Stimulated activated CD8-positive, alpha-beta memory T cell treated with anti-CD3 and anti-CD28 coated beads, Interleukin-7, amount 100 ng/mL, for 24 hours (primary cell): Measurements from ENCODE around the gene OPCML.

ENCODE experiments used
- DNase-seq: peaks from one replicate; pipeline ENCODE4 v3.0.0-alpha.2; 2020; ENCODE audit warnings: low read depth

Gene OPCML

DNA sequence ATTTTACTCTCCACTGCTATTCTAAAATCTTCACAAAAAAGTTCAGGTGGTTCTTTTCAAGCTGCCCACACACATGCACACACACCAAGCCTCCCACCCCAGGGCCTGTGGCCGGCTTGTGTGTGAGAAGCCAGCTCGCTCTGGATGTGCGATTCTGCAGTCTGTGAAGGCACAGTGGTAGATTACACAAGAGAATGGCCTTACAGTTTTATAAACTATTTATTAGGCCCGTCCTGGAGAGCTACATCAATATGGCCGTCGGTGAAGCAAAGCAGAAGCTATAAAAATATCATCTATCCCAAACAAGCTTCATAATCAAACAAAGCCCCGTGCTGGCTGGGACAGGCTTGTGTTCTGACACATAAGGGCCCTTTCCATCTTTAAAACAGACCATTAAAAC lies 240.5 kb downstream of the OPCML start:
- no peak for DNase-seq

GRCh38 chr11:133285359-133285758 lies 246.9 kb downstream of the OPCML start:
- DNase-seq, result no peak

DNA sequence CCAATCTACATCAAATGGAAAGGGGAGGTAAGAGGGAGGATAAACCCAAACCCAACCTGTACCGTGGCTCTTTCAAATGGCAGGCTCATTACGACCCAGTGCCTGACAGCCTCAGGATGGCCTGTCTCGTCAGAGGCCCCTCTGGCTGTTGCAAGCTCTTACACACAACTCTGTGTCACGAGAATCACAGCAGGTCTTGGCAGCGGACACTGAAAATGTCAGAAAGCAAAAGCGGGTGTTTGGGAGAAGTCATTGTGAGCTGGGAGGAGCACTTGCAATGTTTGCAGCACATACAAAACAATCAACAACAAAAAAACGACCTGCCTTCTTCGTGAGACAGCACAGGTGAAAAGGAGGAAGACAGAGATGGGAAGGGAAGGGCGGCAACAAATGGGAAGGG lies 248.1 kb downstream of the OPCML start:
- no peak for DNase-seq

- no peak for DNase-seq
These were observed 254.4 kb downstream of the OPCML start for GRCh38 chr11:133277886-133278285.

DNA sequence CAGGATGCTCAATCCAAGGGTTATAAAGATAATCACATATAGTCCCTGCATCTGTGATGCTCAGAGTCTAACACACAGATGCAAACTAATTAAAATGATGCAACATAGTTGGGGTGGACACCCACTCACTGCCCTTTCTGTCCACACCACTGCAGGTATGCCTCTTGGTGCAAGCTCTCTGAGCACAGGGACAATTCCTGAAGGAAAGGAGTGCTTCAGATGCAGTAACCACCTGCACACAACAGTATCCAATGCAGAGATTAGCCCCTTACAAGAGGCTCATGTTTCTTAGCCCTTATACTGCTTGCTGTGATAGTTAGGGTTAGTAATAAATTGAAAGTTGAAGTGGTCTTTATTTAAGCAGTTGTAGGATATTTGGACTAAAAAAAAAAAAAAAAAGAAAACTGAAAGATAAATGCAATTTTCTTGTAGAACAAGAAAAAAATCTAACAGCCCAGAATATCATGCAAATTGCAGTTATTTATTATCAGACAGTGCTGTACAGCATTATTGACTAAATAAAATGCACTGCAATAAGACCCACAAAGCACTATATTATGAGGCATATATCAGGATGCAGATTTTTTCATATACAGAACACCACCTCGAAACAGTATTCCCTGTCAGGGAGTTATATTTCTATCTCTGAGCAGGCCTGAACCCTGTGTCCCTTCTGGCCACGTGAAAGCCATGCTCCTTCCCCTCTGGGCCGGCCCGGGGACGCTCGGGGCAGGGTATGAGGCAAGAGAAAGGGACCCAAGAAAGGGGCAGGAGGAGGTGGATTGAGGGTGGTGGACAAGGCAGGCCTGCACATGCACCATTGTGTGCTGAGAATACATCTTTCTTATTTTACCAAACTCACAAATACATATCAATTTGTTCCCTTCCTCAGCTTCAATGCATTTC lies 260.2 kb downstream of the OPCML start:
- DNase-seq, result no peak

DNA sequence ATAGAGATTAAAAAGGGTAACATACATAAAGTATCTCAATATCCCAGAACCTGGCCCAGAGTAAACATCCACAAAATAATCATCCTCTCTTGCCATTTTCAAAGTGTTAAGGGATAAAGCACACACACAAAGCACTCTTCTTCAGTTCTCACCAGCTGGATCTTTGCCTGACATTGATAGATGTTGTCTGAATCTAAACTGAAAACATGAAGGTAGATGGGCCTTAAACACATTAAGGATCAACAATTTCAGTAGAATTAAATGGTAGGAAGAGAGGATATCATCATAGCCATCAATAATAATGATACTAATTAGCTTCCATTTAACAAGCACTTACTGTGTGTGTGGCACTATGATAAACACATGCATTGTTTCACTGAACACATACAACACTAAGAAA lies 261.1 kb downstream of the OPCML start:
- DNase-seq, result no peak

GRCh38 chr11:133269267-133269666 lies 263.0 kb downstream of the OPCML start:
- DNase-seq, result no peak

- DNase-seq, result no peak
These were observed 265.3 kb downstream of the OPCML start for GRCh38 chr11:133266986-133267385.

DNA sequence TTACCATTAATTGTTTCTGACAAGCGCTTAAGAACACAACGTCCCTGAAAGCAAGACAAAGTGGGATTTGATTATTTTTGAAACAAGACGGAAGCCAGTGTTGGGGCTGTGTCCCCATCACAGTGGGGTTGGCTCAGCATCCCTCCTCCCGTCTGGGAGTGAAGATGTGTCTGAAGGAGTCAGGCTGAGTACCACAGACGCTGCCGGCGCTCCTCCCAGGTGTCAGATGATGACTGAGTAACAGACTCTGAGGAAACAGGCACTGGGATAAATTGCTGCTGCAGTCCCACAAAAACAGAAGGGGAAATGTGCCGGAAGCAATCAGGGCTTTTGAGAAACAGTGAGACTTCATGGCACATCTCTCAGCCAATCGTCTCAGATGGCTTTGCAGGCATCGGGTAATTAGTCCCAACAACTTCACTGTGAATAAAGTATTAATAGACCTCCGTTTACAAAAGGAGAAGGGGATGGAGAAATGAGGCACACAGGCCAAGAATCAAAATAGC lies 266.7 kb downstream of the OPCML start:
- DNase-seq, result no peak

DNA sequence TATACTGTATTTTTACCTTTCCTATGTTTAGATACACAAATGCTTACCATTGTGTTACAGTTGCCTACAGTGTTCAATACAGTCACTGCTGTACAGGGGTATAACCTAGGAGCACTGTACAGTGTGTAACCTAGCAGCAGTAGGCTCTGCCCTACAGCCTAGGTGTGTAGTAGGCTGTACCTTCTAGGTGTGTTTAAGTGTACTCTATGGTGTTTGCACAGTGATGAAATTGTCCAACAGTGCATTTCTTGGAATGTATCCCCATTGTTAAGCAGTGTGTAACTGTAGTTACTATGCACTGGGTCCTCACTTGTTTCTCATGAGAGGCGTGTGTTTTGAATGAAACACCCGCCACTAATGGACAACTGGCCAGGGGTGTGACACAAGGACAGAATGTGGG lies 269.0 kb downstream of the OPCML start:
- DNase-seq, result no peak

GRCh38 chr11:133258751-133259150 lies 273.6 kb downstream of the OPCML start:
- DNase-seq, result no peak

DNA sequence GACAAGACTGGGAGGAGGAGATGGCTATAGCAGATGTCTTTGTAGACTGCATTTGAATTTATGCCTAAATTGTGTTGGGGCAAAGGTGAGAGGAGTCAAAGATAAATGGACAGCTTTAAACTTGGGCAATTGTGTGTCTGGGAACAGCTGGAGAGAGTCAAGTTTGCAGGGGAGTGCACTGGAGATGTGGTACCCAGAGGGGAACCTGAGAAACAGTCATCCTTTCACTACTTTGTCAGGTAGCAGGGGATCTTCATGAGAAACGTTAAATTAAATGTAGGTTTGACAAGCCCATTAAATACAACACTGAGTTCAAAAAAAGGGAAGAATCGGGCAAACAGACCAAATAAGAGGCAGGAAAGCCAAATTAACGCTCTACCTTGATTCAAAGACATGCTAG lies 277.7 kb downstream of the OPCML start:
- DNase-seq, result no peak

DNA sequence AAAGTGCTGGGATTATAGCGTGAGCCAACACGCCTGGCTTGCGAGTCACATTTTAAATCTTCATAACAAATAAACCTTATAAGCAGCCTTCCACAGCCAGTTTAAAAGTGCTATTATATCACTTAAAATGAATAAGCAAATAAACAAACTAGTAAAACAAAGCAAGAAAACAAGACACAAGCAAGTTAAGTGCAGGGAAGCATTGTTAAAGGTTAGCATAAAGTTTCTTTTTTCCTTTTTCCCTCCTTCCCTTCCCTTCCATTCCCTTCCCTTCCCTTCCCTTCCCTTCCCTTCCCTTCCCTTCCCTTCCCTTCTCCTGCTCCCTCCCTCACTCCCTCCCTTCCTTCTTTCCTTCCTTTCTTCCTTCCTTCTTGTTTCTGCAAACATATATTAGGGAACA lies 278.7 kb downstream of the OPCML start:
- no peak for DNase-seq

DNA sequence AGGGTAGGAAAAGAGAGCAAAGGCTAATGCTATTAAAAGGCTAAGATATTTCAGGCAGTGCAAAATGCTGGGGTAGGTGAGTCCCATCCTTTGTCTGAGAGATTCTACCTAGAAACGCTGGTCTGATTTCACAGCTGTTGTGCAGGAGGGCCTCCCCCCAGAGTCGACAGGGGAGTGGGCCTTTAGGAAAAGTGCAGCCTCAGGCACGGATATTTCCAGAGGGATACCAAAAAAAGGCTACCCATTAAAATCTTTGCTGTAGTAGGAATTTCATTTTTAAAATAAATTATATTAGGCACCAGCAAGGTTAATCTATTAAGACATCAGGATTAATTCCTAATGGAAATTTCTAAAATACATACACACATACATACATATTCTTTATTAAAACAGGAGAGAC lies 280.5 kb downstream of the OPCML start:
- no peak for DNase-seq

- no peak for DNase-seq
These were observed 282.8 kb downstream of the OPCML start for GRCh38 chr11:133249530-133249929.

GRCh38 chr11:133249065-133249464 lies 283.2 kb downstream of the OPCML start:
- DNase-seq, result no peak

DNA sequence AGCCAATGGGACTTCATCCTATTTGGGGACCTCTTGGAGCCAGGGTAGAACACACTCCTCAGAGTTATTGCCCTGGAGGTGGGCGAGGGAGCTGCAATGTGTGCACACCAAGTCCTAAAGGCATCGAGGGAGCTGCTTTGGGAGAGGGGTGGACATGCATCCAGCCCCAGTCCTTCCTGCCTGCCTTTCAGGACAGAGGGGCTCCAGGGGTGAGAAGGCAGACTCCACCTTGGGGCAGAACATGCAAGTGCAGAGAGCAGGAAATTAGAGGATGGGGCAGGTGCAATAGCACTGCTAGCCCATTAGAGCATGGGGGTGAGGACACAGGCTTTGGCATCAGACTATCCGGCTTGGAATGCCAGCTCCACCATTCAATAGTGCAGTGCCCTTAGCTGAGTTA lies 288.5 kb downstream of the OPCML start:
- no peak for DNase-seq

- DNase-seq, result no peak
These were observed 291.2 kb downstream of the OPCML start for GRCh38 chr11:133240908-133241655.

- no peak for DNase-seq
These were observed 292.7 kb downstream of the OPCML start for GRCh38 chr11:133239575-133239974.

DNA sequence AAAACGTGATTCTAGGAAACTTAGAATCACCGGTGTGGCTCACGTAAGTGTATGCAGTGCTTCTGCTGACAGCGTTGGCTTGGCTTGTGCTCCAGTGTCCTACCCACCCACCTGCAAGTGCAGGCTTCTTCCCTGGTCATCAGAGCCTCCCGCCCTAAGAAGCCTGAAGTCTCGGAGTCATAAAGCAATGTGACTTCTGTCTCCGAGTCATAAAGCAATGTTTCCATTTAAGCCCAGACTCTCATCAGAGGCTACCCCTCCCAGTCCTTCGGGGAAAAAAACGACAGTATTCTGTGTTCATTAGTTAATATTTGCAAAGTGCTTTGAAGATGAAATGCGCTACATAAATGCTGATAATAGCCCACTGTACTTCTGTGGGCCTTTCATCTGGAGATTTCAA lies 293.8 kb downstream of the OPCML start:
- no peak for DNase-seq

DNA sequence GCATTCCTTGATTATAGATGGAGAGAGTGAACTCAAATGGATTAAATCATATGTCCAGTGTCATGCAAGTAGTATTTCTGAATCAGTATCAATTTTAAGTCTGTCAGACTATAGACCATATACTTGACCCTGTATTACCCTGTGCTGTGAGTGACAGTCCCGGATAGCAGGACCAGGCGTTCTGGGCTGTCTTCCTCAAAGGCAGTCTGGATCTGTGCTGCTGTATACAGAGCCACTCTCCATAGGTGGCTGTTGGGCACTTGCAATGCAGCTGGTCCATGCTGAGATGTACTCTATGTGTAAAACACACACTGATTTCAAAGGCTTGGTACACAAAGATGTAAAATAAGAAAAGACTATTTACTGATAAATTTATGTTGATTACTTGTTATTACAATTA lies 294.3 kb downstream of the OPCML start:
- DNase-seq, result no peak

GRCh38 chr11:133235381-133235780 lies 296.9 kb downstream of the OPCML start:
- no peak for DNase-seq

- DNase-seq, result no peak
These were observed 297.4 kb downstream of the OPCML start for GRCh38 chr11:133234883-133235282.
